ENCODE data around the gene SLC66A2.

The SLC66A2 gene

GRCh38 chr18:79975985-79976680, 24.7 kb upstream of the SLC66A2 start:
- no peaks in the 10 kb centered on the region for H3K36me3 ChIP-seq (ENCODE audit: control insufficient read depth, insufficient read depth, low read length)
- peaks cover 25% of the 10 kb centered on the region for H3K79me2 ChIP-seq
- no peaks in the 10 kb centered on the region for H3K9me3 ChIP-seq (ENCODE audit: control insufficient read depth, low read length)
- H3K9ac ChIP-seq: no peak overlapping the region
- no peaks in the 10 kb centered on the region for H3K4me1 ChIP-seq
- no peak for TF ChIP-seq CTCF (IDR thresholded peaks at IDR 0.05)
- no peaks in the 10 kb centered on the region for H3K27me3 ChIP-seq (ENCODE audit: control insufficient read depth, insufficient read depth, low read length)
- H3K27ac ChIP-seq: no peak overlapping the region
- H3K4me3 ChIP-seq (ENCODE audit: low read depth, low read length): no peak overlapping the region
- no peak overlapping the region for H2AFZ ChIP-seq
- H3K4me2 ChIP-seq (ENCODE audit: low read length): no peak overlapping the region

GRCh38 chr18:79975043-79975442, 23.6 kb upstream of the SLC66A2 start:
- Histone ChIP-seq H3K9ac (no peak overlapping the region), H3K79me2 (peaks cover 20% of the 10 kb centered on the region), H3K9me3 (ENCODE audit: control insufficient read depth, low read length) (no peaks in the 10 kb centered on the region), H3K36me3 (ENCODE audit: control insufficient read depth, insufficient read depth, low read length) (no peaks in the 10 kb centered on the region), H3K27me3 (ENCODE audit: control insufficient read depth, insufficient read depth, low read length) (no peaks in the 10 kb centered on the region), H3K4me3 (ENCODE audit: low read depth, low read length) (no peak overlapping the region), H3K4me1 (no peaks in the 10 kb centered on the region), H2AFZ (no peak overlapping the region), H3K27ac (no peak overlapping the region), H3K4me2 (ENCODE audit: low read length) (no peak overlapping the region)
- no peak for TF ChIP-seq CTCF (IDR thresholded peaks at IDR 0.05)

- Histone ChIP-seq H3K79me2 (peaks cover 12% of the 10 kb centered on the region), H3K4me2 (ENCODE audit: low read length) (no peak overlapping the region), H3K27ac (no peak overlapping the region), H3K4me3 (ENCODE audit: low read depth, low read length) (no peak overlapping the region), H3K27me3 (ENCODE audit: control insufficient read depth, insufficient read depth, low read length) (no peaks in the 10 kb centered on the region), H2AFZ (no peak overlapping the region), H3K36me3 (ENCODE audit: control insufficient read depth, insufficient read depth, low read length) (no peaks in the 10 kb centered on the region), H3K9me3 (ENCODE audit: control insufficient read depth, low read length) (no peaks in the 10 kb centered on the region), H3K4me1 (no peaks in the 10 kb centered on the region), H3K9ac (no peak overlapping the region)
- no peak for TF ChIP-seq CTCF (IDR thresholded peaks at IDR 0.05)
These were observed 22.7 kb upstream of the SLC66A2 start for GRCh38 chr18:79974025-79974654.

- Histone ChIP-seq H2AFZ (no peak overlapping the region), H3K9ac (no peak overlapping the region), H3K79me2 (peaks cover 9% of the 10 kb centered on the region), H3K36me3 (ENCODE audit: control insufficient read depth, insufficient read depth, low read length) (no peaks in the 10 kb centered on the region), H3K4me1 (no peaks in the 10 kb centered on the region), H3K4me3 (ENCODE audit: low read depth, low read length) (no peak overlapping the region), H3K4me2 (ENCODE audit: low read length) (no peak overlapping the region), H3K27me3 (ENCODE audit: control insufficient read depth, insufficient read depth, low read length) (no peaks in the 10 kb centered on the region), H3K27ac (no peak overlapping the region), H3K9me3 (ENCODE audit: control insufficient read depth, low read length) (no peaks in the 10 kb centered on the region)
- no peak for TF ChIP-seq CTCF (IDR thresholded peaks at IDR 0.05)
These were observed 22.1 kb upstream of the SLC66A2 start for GRCh38 chr18:79973517-79973916.

- Histone ChIP-seq H3K79me2 (peaks cover 4% of the 10 kb centered on the region), H2AFZ (no peak overlapping the region), H3K36me3 (ENCODE audit: control insufficient read depth, insufficient read depth, low read length) (no peaks in the 10 kb centered on the region), H3K4me3 (ENCODE audit: low read depth, low read length) (no peak overlapping the region), H3K9ac (no peak overlapping the region), H3K27me3 (ENCODE audit: control insufficient read depth, insufficient read depth, low read length) (no peaks in the 10 kb centered on the region), H3K27ac (no peak overlapping the region), H3K4me1 (no peaks in the 10 kb centered on the region), H3K4me2 (ENCODE audit: low read length) (no peak overlapping the region), H3K9me3 (ENCODE audit: control insufficient read depth, low read length) (no peaks in the 10 kb centered on the region)
- TF ChIP-seq CTCF (IDR thresholded peaks at IDR 0.05): no peak
These were observed 21.3 kb upstream of the SLC66A2 start for GRCh38 chr18:79972720-79973119.

Data from parathyroid adenoma (tissue), 2 donors.